ENCODE results near the gene HLA-DRA. TPM values are rescaled to one million over a fixed set of nuclear protein-coding genes. Genes with fewer than 3 reads are reported as not detected.

Gene HLA-DRA
- total and polyA plus RNA-seq, 2 donors (not counting 1 experiment from before 2014, with no cell fraction given) = 2,881 to 4,498 TPM

- WGBS (ENCODE audit: insufficient coverage) = 67% methylated on average over 7 of the region's 8 CpGs
- H3K4me1 ChIP-seq (ENCODE audit: control insufficient read depth in 2 of 2, insufficient read depth in 2 of 2, low read length in 2 of 2) = peaks cover 50 to 51% of the 10 kb centered on the region in 2 donors
- Mint-ChIP-seq H3K4me3 (peak overlapping the region; percentile 98), H3K27me3 (no peaks in the 10 kb centered on the region), H3K4me1 (peaks cover 64% of the 10 kb centered on the region), H3K27ac (peak overlapping the region; percentile 89), H3K9me3 (ENCODE audit: insufficient read depth) (peaks cover 4% of the 10 kb centered on the region)
- H3K4me3 ChIP-seq (ENCODE audit: control extremely low read depth in 1 of 5, extremely low read depth in 1 of 5, insufficient read depth in 1 of 5, low read depth in 2 of 5, low read length in 4 of 5) = peak overlapping the region; percentile 34 to 100 (median 93)
- intact Hi-C loops (cut with micrococcal nuclease) = no loop called here
- peaks cover 17 to 57% of the 10 kb centered on the region in 2 experiments for H3K36me3 ChIP-seq (replicated peaks in 1 of 2; ENCODE audit: control extremely low read depth in 1 of 2, control insufficient read depth in 1 of 2, extremely low read depth in 1 of 2, insufficient read depth in 2 of 2, low read length in 1 of 2)
- TF ChIP-seq EZH2 (IDR thresholded peaks at IDR 0.05; ENCODE audit: borderline replicate concordance, insufficient read depth, low read depth, low read length, poor library complexity, severe bottlenecking) = no peak
- TF ChIP-seq CTCF (IDR thresholded peaks at IDR 0.05) = no peak
- peak overlapping the region; percentile 85 for H3K4me2 ChIP-seq (replicated peaks; ENCODE audit: low read depth, low read length, poor library complexity, severe bottlenecking)
- no peaks in the 10 kb centered on the region for H3K27me3 ChIP-seq (replicated peaks in 1 of 4; ENCODE audit: control extremely low read depth in 1 of 4, control insufficient read depth in 3 of 4, insufficient read depth in 4 of 4, low read length in 3 of 4)
- H3K27ac ChIP-seq (ENCODE audit: low read length in 2 of 2) = peak overlapping the region; percentile 3 to 100
- H2AFZ ChIP-seq (ENCODE audit: insufficient read depth, low read depth, low read length, poor library complexity, severe bottlenecking) = no peak overlapping the region
- ATAC-seq (ENCODE audit: low read depth) (no peak), DNase-seq (no peak)
- ChIA-PET CTCF (no interaction called here), POLR2A (interaction anchor here (0.9 to 1.3 kb wide), 4 partner anchors 24 to 224 kb away, joined by 3 to 4 read pairs (median 3); no protein-coding TSS in a partner anchor)
- H3K9me3 ChIP-seq (ENCODE audit: control extremely low read depth in 1 of 3, control insufficient read depth in 2 of 3, insufficient read depth in 1 of 3, low read length in 2 of 3) = peaks cover 0 to 6% (median 0%) of the 10 kb centered on the region in 3 donors
- peak overlapping the region; percentile 100 for H3K9ac ChIP-seq (ENCODE audit: low read length)
- peaks cover 47% of the 10 kb centered on the region for H4K20me1 ChIP-seq (ENCODE audit: control insufficient read depth, insufficient read depth, low read length, poor library complexity, severe bottlenecking)
- peaks cover 63% of the 10 kb centered on the region for H3K79me2 ChIP-seq (ENCODE audit: control insufficient read depth, insufficient read depth, low read length)
These were observed 3.4 kb downstream of the HLA-DRA start for GRCh38 chr6:32442977-32443552.

GRCh38 chr6:32444433-32444832 is 4.7 kb downstream of the HLA-DRA start:
- H3K9me3 Mint-ChIP-seq (ENCODE audit: insufficient read depth) = peaks cover under 1% of the 10 kb centered on the region
- H3K4me2 ChIP-seq (replicated peaks; ENCODE audit: low read depth, low read length, poor library complexity, severe bottlenecking) = peak overlapping the region; percentile 85
- H3K9ac ChIP-seq (ENCODE audit: low read length) = peak overlapping the region; percentile 100
- peaks cover 47% of the 10 kb centered on the region for H4K20me1 ChIP-seq (ENCODE audit: control insufficient read depth, insufficient read depth, low read length, poor library complexity, severe bottlenecking)
- peak overlapping the region; percentile 60 for H3K27ac Mint-ChIP-seq
- H3K4me1 ChIP-seq (ENCODE audit: control insufficient read depth in 2 of 2, insufficient read depth in 2 of 2, low read length in 2 of 2) = peaks cover 36 to 38% of the 10 kb centered on the region in 2 donors
- no peaks in the 10 kb centered on the region for H3K9me3 ChIP-seq (ENCODE audit: control extremely low read depth in 1 of 3, control insufficient read depth in 2 of 3, insufficient read depth in 1 of 3, low read length in 2 of 3)
- H2AFZ ChIP-seq (ENCODE audit: insufficient read depth, low read depth, low read length, poor library complexity, severe bottlenecking) = no peak overlapping the region
- no peak overlapping the region for H3K27ac ChIP-seq (ENCODE audit: low read length in 2 of 2)
- H3K4me1 Mint-ChIP-seq = peaks cover 55% of the 10 kb centered on the region
- no peak for TF ChIP-seq EZH2 (IDR thresholded peaks at IDR 0.05; ENCODE audit: borderline replicate concordance, insufficient read depth, low read depth, low read length, poor library complexity, severe bottlenecking)
- intact Hi-C loops (cut with micrococcal nuclease) = no loop called here
- peak overlapping the region; percentile 98 for H3K4me3 Mint-ChIP-seq
- H3K79me2 ChIP-seq (ENCODE audit: control insufficient read depth, insufficient read depth, low read length) = peaks cover 50% of the 10 kb centered on the region
- ATAC-seq (ENCODE audit: low read depth) (no peak), DNase-seq (no peak)
- WGBS (ENCODE audit: insufficient coverage) = 71% methylated on average over 2 of the region's 2 CpGs
- peaks cover 17 to 57% of the 10 kb centered on the region in 2 experiments for H3K36me3 ChIP-seq (replicated peaks in 1 of 2; ENCODE audit: control extremely low read depth in 1 of 2, control insufficient read depth in 1 of 2, extremely low read depth in 1 of 2, insufficient read depth in 2 of 2, low read length in 1 of 2)
- no peaks in the 10 kb centered on the region for H3K27me3 ChIP-seq (replicated peaks in 1 of 4; ENCODE audit: control extremely low read depth in 1 of 4, control insufficient read depth in 3 of 4, insufficient read depth in 4 of 4, low read length in 3 of 4)
- H3K27me3 Mint-ChIP-seq = no peaks in the 10 kb centered on the region
- peak overlapping the region in 2 of 5 experiments; percentile 99 to 100 for H3K4me3 ChIP-seq (ENCODE audit: control extremely low read depth in 1 of 5, extremely low read depth in 1 of 5, insufficient read depth in 1 of 5, low read depth in 2 of 5, low read length in 4 of 5)
- ChIA-PET CTCF (no interaction called here), POLR2A (no interaction called here)
